Ovary (tissue), 3 donors: Measurements from ENCODE around the gene ZNF81.

Experiments
- CTCF ChIP-seq, 3 donors: fragments of 450-650 bp in 2 of 3; fragments of 200-600 bp in 1 of 3; IDR thresholded peaks; one replicate each; pipeline versions ENCODE4 v1.5.1 to v1.8.0; 2016 to 2022; ENCODE audit warnings: antibody characterized with exemption in 3 of 3, mild to moderate bottlenecking in 1 of 3
- EP300 ChIP-seq: sonication (generic); formaldehyde crosslinking; IDR thresholded peaks from one replicate; pipeline ENCODE4 v1.6.1; 2017; ENCODE audit warnings: antibody characterized with exemption
- POLR2A ChIP-seq: fragments of 450-650 bp; IDR thresholded peaks from one replicate; pipeline ENCODE4 v1.6.1; 2017; ENCODE audit warnings: antibody characterized with exemption, mild to moderate bottlenecking, moderate library complexity
- donor health status: DM: no; HTN: no; CAD: no.

DNA sequence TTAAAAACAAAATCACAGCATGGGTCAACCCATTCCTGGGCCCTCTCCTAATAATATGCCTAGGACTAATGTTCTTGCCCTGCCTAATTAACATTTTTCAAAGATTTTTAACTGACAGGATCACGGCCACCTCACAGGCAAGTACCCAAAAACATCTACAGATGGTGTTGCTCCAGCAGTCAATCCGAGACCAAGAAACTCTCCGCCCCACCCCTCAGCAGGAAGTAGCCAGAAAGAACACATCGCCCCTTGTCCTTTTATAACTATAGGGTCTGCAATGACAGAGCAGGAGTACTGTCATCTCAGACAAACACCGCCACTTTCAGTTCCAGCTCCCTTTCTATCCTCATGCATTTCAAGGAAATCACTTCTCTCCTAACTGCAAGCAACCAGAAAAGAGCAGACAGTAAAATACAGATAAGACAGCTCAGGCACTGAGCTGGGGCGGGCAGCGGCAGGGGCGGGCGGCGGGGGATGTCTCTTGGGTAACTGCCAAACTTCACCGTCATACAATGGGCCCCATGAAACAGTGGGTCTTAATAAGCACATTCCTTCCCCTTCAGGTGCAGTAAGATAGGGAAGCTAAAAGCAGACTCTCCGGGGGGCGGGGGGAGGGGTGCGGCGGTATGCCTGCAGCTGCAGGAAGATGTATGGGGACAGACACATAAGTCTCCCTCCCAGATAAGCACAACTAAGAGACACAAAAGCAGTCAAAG is 99.7 kb downstream of the ZNF81 start:
- no peak for TF ChIP-seq POLR2A
- no peak for TF ChIP-seq CTCF (IDR thresholded peaks at IDR 0.05)
- TF ChIP-seq EP300, result no peak
